NT2/D1 (cell line): Measurements from ENCODE around the gene MIPEP.

Source experiments
- DNase-seq: peaks from one replicate; pipeline ENCODE4 v3.0.0-alpha.2; 2011; ENCODE audit warnings: low read depth, low spot score
- H3K27me3 ChIP-seq: 2 replicates; pipeline ENCODE4 v1.6.0; 2011; ENCODE audit warnings: mild to moderate bottlenecking; ENCODE audit not compliant: insufficient read length, insufficient read depth
- H3K36me3 ChIP-seq: 2 replicates; pipeline ENCODE4 v1.6.1; 2011; ENCODE audit warnings: mild to moderate bottlenecking, low read length, mixed read lengths; ENCODE audit not compliant: insufficient read depth, insufficient read length
- H3K4me1 ChIP-seq: 2 replicates; pipeline ENCODE4 v1.5.1; 2011; ENCODE audit not compliant: insufficient read depth, insufficient read length
- H3K4me3 ChIP-seq: 2 replicates; pipeline ENCODE4 v1.5.1; 2011; ENCODE audit warnings: low read depth; ENCODE audit not compliant: insufficient read length
- H3K9ac ChIP-seq: 2 replicates; pipeline ENCODE4 v1.6.0; 2011; ENCODE audit warnings: low read depth; ENCODE audit not compliant: insufficient read length
- H3K9me3 ChIP-seq: 2 replicates; pipeline ENCODE4 v1.5.1; 2011; ENCODE audit warnings: mild to moderate bottlenecking, low read length; ENCODE audit not compliant: insufficient read depth
- SUZ12 ChIP-seq: IDR thresholded peaks from 2 replicates; pipeline ENCODE4 v1.6.1; 2011; ENCODE audit not compliant: insufficient read length, insufficient read depth; ENCODE audit errors: extremely low read depth
- YY1 ChIP-seq: IDR thresholded peaks from 2 replicates; pipeline ENCODE4 v1.6.1; 2011; ENCODE audit not compliant: insufficient read length, insufficient read depth
- ZNF274 ChIP-seq: IDR thresholded peaks from 2 replicates; pipeline ENCODE4 v1.6.1; 2011; ENCODE audit warnings: mild to moderate bottlenecking, low read depth, low read length

Gene MIPEP

GRCh38 chr13:23715092-23715761, 174.0 kb downstream of the MIPEP start:
- Histone ChIP-seq H3K4me3 (no peak overlapping the region), H3K36me3 (no peaks in the 10 kb centered on the region), H3K9me3 (peaks cover 40% of the 10 kb centered on the region), H3K27me3 (no peaks in the 10 kb centered on the region), H3K4me1 (no peaks in the 10 kb centered on the region), H3K9ac (no peak overlapping the region)
- TF ChIP-seq ZNF274: no peak
- TF ChIP-seq YY1: no peak
- TF ChIP-seq SUZ12: no peak
- no peak for DNase-seq

GRCh38 chr13:23714672-23715071, 174.5 kb downstream of the MIPEP start:
- Histone ChIP-seq H3K4me1 (no peaks in the 10 kb centered on the region), H3K9ac (no peak overlapping the region), H3K4me3 (no peak overlapping the region), H3K9me3 (peaks cover 46% of the 10 kb centered on the region), H3K36me3 (no peaks in the 10 kb centered on the region), H3K27me3 (no peaks in the 10 kb centered on the region)
- no peak for TF ChIP-seq SUZ12
- no peak for TF ChIP-seq YY1
- no peak for TF ChIP-seq ZNF274
- no peak for DNase-seq

DNA sequence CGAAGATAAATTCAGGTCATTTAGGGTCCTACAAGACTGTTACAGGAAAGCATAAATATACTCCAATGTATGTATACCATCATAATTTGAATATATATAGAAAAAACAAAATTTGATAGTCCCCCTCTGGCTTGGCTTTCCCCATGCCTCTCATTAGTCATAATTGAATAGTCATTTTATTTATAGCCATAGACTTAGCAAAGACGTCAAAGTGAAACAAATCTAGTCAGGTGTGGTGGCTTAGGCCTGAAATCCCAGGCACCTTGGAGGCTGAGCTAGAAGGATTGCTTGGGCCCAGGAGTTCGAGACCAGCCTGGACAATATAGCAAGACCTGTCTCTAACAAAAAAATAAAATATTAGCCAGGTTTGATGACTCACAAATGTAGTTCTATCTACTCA, 177.8 kb downstream of the MIPEP start:
- TF ChIP-seq YY1 (no peak), SUZ12 (no peak), ZNF274 (no peak)
- no peaks in the 10 kb centered on the region for H3K4me1 ChIP-seq
- no peak for DNase-seq
- peaks cover 34% of the 10 kb centered on the region for H3K9me3 ChIP-seq
- H3K36me3 ChIP-seq: no peaks in the 10 kb centered on the region
- H3K9ac ChIP-seq: no peak overlapping the region
- no peaks in the 10 kb centered on the region for H3K27me3 ChIP-seq
- no peak overlapping the region for H3K4me3 ChIP-seq

GRCh38 chr13:23710366-23710765, 178.8 kb downstream of the MIPEP start:
- no peak for TF ChIP-seq SUZ12
- TF ChIP-seq ZNF274: no peak
- TF ChIP-seq YY1: no peak
- Histone ChIP-seq H3K9me3 (peaks cover 25% of the 10 kb centered on the region), H3K9ac (no peak overlapping the region), H3K36me3 (no peaks in the 10 kb centered on the region), H3K4me3 (no peak overlapping the region), H3K27me3 (no peaks in the 10 kb centered on the region), H3K4me1 (no peaks in the 10 kb centered on the region)
- no peak for DNase-seq

- no peak overlapping the region for H3K9ac ChIP-seq
- no peaks in the 10 kb centered on the region for H3K27me3 ChIP-seq
- H3K9me3 ChIP-seq: peaks cover 16% of the 10 kb centered on the region
- TF ChIP-seq SUZ12: no peak
- no peak for TF ChIP-seq YY1
- no peak for TF ChIP-seq ZNF274
- H3K4me1 ChIP-seq: peaks cover 3% of the 10 kb centered on the region
- no peak for DNase-seq
- no peaks in the 10 kb centered on the region for H3K36me3 ChIP-seq
- no peak overlapping the region for H3K4me3 ChIP-seq
Measured at GRCh38 chr13:23709536-23709935, 179.7 kb downstream of the MIPEP start.

- TF ChIP-seq ZNF274 (no peak), YY1 (no peak), SUZ12 (no peak)
- no peak overlapping the region for H3K4me3 ChIP-seq
- no peak overlapping the region for H3K9ac ChIP-seq
- DNase-seq: no peak
- peaks cover 7% of the 10 kb centered on the region for H3K9me3 ChIP-seq
- H3K4me1 ChIP-seq: peaks cover 3% of the 10 kb centered on the region
- no peaks in the 10 kb centered on the region for H3K36me3 ChIP-seq
- H3K27me3 ChIP-seq: no peaks in the 10 kb centered on the region
Measured at GRCh38 chr13:23707674-23708073, 181.5 kb downstream of the MIPEP start.

GRCh38 chr13:23705583-23705982, 183.6 kb downstream of the MIPEP start:
- no peak overlapping the region for H3K9ac ChIP-seq
- peaks cover 6% of the 10 kb centered on the region for H3K4me1 ChIP-seq
- DNase-seq: no peak
- no peaks in the 10 kb centered on the region for H3K36me3 ChIP-seq
- no peak for TF ChIP-seq SUZ12
- TF ChIP-seq YY1: no peak
- no peak for TF ChIP-seq ZNF274
- peaks cover 7% of the 10 kb centered on the region for H3K9me3 ChIP-seq
- H3K27me3 ChIP-seq: no peaks in the 10 kb centered on the region
- H3K4me3 ChIP-seq: no peak overlapping the region
